MG63 (cell line): ENCODE measurements around the gene TBC1D5. TPM values are rescaled to one million over a fixed set of nuclear protein-coding genes. Genes with fewer than 3 reads are reported as not detected.
"Not testable (repeated sequence)": the region's sequence is repeated elsewhere in the genome, so short reads cannot be mapped to it uniquely, and the experiment has no call there.

Experiments used
- DNase-seq: peaks from one replicate; pipeline ENCODE4 v3.0.0-alpha.2; 2020
- H3K27me3 ChIP-seq: fragments of 250-450 bp; sonication (Bioruptor Pico); 2 replicates; pipeline ENCODE4 v1.5.1; 2020; ENCODE audit warnings: mild to moderate bottlenecking, moderate library complexity
- H3K36me3 ChIP-seq: fragments of 250-450 bp; sonication (Bioruptor Pico); 2 replicates; pipeline ENCODE4 v1.5.1; 2020; ENCODE audit warnings: mild to moderate bottlenecking, moderate library complexity
- H3K4me3 ChIP-seq: fragments of 250-450 bp; sonication (Bioruptor Pico); 2 replicates; pipeline ENCODE4 v1.5.1; 2020; ENCODE audit warnings: mild to moderate bottlenecking, moderate library complexity
- H3K9me3 ChIP-seq: fragments of 250-450 bp; sonication (Bioruptor Pico); 2 replicates; pipeline ENCODE4 v1.5.1; 2020; ENCODE audit warnings: mild to moderate bottlenecking, moderate library complexity
- total RNA-seq: library from RNA; depleted of rRNA; stranded (reverse); fragments of >200 nt; shearing (Covaris generic); gene quantifications from 2 replicates; pipeline ENCODE4 v1.2.3, GENCODE V29; 2014; ENCODE audit warnings: low replicate concordance

The TBC1D5 gene
- total RNA-seq, 1 experiment from 2014 or later, result 28.3 TPM

DNA sequence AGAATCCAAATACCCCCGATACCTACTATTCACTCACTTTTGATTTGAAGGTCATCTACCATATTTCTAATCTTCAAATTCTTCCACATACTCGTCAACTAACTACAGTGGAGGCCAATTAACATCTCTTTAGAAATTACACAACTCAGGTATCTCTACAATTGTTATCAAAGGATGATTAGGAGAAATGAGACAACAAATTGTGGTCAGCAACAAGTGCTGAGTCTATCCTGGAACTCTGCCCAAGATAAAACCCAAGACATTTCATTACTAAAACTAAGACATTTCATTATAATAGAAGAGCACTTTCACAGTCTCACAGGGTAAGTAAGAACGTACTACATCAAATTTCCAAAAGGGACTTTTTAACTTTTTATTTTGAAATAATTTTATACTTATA is 100.0 kb downstream of the TBC1D5 start:
- DNase-seq, result no peak
- Histone ChIP-seq H3K36me3 (no peaks in the 10 kb centered on the region), H3K9me3 (no peaks in the 10 kb centered on the region), H3K4me3 (no peak overlapping the region), H3K27me3 (no peaks in the 10 kb centered on the region)

GRCh38 chr3:17640466-17640865 is 102.0 kb downstream of the TBC1D5 start:
- no peak for DNase-seq
- no peaks in the 10 kb centered on the region for H3K9me3 ChIP-seq

GRCh38 chr3:17639765-17640164 is 102.7 kb downstream of the TBC1D5 start:
- no peaks in the 10 kb centered on the region for H3K36me3 ChIP-seq
- H3K4me3 ChIP-seq, result no peak overlapping the region
- peak; percentile 54 for DNase-seq
- H3K9me3 ChIP-seq, result no peaks in the 10 kb centered on the region
- H3K27me3 ChIP-seq, result no peaks in the 10 kb centered on the region

More at GRCh38 chr3:17640466-17640865, 102.0 kb downstream of the TBC1D5 start:
- Histone ChIP-seq H3K4me3 (no peak overlapping the region), H3K36me3 (no peaks in the 10 kb centered on the region), H3K27me3 (no peaks in the 10 kb centered on the region)

- no peaks in the 10 kb centered on the region for H3K9me3 ChIP-seq
- no peak overlapping the region for H3K4me3 ChIP-seq
- no peak for DNase-seq
- H3K36me3 ChIP-seq, result no peaks in the 10 kb centered on the region
- no peaks in the 10 kb centered on the region for H3K27me3 ChIP-seq
Measured at GRCh38 chr3:17639257-17639656, 103.2 kb downstream of the TBC1D5 start.

DNA sequence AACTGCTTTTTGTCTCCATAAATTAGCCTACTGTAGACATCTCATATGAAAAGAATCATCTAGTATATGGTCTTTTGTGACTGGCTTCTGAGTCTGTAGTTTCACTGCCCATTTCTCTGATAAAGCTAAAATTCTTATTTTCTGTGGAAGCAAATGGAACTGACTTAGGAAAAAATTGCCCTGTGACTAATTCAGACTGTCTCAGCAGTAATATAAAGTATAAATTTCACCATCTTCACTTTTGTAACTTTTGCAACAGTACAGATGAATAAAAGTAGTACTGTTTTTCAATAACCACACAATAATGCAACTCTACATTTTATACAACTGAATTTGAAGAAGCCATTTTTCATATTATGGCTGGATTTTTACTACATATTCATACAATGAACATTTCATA is 104.1 kb downstream of the TBC1D5 start:
- no peak for DNase-seq
- H3K9me3 ChIP-seq, result no peaks in the 10 kb centered on the region
- no peaks in the 10 kb centered on the region for H3K36me3 ChIP-seq
- no peaks in the 10 kb centered on the region for H3K27me3 ChIP-seq
- H3K4me3 ChIP-seq, result no peak overlapping the region

- H3K27me3 ChIP-seq, H3K9me3 ChIP-seq, H3K36me3 ChIP-seq, H3K4me3 ChIP-seq: not testable (repeated sequence)
- DNase-seq, result peak; percentile 60
Measured at GRCh38 chr3:17635675-17636074, 106.8 kb downstream of the TBC1D5 start.

GRCh38 chr3:17634964-17635363 is 107.5 kb downstream of the TBC1D5 start:
- Histone ChIP-seq H3K4me3 (no peak overlapping the region), H3K27me3 (no peaks in the 10 kb centered on the region), H3K9me3 (no peaks in the 10 kb centered on the region), H3K36me3 (no peaks in the 10 kb centered on the region)
- no peak for DNase-seq

DNA sequence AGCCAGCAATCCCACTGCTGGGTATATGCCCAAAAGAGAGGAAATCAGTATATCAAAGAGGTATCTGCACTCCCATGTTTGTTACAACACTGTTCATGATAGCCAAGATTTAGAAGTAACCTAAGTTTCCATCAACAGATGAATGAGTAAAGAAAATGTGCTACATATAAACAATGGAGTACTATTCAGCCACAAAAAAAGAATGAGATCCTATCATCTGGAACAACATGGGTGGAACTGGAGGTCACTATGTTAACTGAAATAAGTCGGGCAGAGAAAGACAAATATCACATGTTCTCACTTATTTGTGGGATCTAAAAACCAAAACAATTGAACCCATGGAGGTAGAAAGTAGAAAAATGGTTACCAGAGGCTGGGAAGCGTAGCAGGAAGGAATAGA is 108.2 kb downstream of the TBC1D5 start:
- no peak overlapping the region for H3K4me3 ChIP-seq
- no peaks in the 10 kb centered on the region for H3K9me3 ChIP-seq
- H3K27me3 ChIP-seq, result no peaks in the 10 kb centered on the region
- DNase-seq, result no peak
- no peaks in the 10 kb centered on the region for H3K36me3 ChIP-seq

DNA sequence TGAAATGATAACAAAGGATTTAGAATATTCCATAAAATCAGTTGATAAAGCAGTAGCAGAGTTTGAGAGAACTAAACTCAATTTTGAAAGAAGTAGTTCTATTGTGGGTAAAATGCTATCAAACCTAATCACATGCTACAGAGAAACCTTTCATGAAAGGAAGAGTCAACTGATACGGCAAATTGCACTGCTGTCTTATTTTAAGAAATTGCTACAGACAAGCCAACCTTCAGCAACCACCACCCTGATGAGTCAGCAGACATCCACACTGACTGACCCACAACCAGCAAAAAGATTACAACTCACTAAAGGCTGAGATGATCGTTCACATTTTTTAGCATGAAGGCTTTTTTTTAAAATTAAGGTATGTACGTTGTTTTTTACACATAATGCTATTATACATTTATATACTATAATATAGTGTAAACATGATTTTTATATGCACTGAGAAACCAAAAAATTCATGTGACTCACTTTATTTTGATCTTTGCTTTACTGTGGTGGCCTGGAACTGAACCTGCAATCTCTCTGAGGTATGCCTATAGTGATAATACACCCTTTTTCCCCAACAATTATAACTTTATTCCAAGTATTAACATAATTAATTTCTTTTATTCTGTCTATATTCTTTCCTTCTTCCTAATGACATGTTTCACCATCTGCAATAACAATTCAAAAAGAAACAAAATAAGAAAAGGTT is 109.9 kb downstream of the TBC1D5 start:
- no peak overlapping the region for H3K4me3 ChIP-seq

GRCh38 chr3:17631609-17632008 is 110.8 kb downstream of the TBC1D5 start:
- no peak for DNase-seq
- H3K4me3 ChIP-seq, result no peak overlapping the region
- no peaks in the 10 kb centered on the region for H3K36me3 ChIP-seq
- no peaks in the 10 kb centered on the region for H3K9me3 ChIP-seq
- H3K27me3 ChIP-seq, result no peaks in the 10 kb centered on the region

More for the DNA sequence above, 109.9 kb downstream of the TBC1D5 start:
- peak; percentile 41 for DNase-seq
- Histone ChIP-seq H3K27me3 (no peaks in the 10 kb centered on the region), H3K9me3 (no peaks in the 10 kb centered on the region), H3K36me3 (no peaks in the 10 kb centered on the region)

DNA sequence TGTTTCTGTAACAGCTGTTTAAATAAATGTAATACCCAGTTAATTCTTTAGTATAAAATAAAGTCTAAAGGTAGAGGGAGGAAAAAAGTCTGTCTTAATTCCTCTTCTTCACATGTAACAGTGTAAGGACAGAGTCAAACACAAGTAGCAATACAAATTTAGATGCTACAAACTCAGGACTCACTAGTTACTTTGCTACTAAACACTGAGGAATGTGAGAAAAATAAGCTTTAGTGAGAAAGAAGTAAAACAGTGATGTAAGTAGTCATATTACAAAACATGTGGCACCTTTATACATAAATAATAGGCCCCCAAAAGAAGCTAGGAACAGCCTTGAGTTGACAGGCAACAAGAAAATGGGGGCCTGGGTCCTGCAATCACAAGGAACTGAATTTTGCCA is 113.0 kb downstream of the TBC1D5 start:
- H3K27me3 ChIP-seq, result no peaks in the 10 kb centered on the region
- no peak overlapping the region for H3K4me3 ChIP-seq
- DNase-seq, result no peak

GRCh38 chr3:17626395-17626794 is 116.0 kb downstream of the TBC1D5 start:
- no peaks in the 10 kb centered on the region for H3K36me3 ChIP-seq
- H3K27me3 ChIP-seq, result no peaks in the 10 kb centered on the region
- DNase-seq, result no peak
- no peaks in the 10 kb centered on the region for H3K9me3 ChIP-seq
- no peak overlapping the region for H3K4me3 ChIP-seq

More for the DNA sequence above, 113.0 kb downstream of the TBC1D5 start:
- Histone ChIP-seq H3K36me3 (no peaks in the 10 kb centered on the region), H3K9me3 (no peaks in the 10 kb centered on the region)

DNA sequence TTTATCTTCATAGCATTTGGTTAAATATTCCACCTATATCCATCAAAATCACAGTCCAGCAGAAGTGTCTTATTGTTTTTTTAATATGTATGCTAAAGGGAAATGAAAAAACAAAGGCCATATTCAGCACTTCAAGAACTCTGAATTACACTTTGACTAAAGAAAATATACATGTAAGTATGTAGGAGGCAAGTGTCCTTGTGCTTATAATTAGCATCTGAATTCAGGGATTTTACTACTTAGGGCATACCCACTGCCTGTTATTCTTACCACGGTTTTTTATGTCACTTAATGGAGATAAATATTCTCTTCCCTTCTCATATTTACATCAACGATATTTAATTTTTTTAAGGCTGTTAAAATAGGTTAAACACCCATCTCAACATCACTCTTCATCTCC is 117.3 kb downstream of the TBC1D5 start:
- Histone ChIP-seq H3K27me3 (no peaks in the 10 kb centered on the region), H3K36me3 (no peaks in the 10 kb centered on the region), H3K9me3 (no peaks in the 10 kb centered on the region), H3K4me3 (no peak overlapping the region)
- DNase-seq, result no peak

DNA sequence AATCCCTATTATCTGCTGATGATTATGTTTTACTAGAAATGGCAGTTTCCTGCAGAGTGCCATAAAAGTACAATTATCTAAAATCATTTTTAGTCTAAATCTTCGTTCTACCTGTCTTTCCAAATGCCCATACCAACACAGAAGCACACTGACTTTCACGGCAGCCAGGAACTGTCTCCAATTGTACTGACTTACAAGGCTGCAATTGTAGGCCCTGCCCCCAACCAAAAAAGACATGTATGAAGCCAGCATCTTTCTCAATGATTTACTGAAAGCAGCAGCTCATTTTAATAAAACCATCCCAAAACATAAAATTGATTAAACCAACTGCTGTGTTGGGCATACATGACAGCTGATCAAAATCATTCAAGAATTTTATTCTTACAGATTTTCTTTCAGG is 119.0 kb downstream of the TBC1D5 start:
- DNase-seq, result no peak
- H3K4me3 ChIP-seq, result no peak overlapping the region

DNA sequence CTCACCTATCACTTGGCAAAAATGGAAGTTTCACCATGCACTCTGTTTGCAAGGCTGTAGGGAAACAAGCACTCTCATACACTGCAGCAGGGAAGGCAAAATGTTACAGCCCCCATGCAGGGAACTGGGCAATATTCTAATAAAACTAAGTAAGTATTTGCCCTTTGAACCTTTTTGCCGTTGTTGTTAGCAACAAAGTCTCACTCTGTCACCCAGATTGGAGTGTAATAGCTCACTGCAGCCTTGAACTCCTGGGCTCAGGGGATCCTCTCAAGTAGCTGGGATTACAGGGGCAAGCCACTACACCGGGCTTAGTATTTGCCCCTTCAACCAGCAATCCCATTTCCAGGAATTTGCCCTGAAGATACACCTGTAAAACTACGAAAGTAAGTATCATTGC is 122.5 kb downstream of the TBC1D5 start:
- Histone ChIP-seq H3K36me3 (no peaks in the 10 kb centered on the region; the same call in 1 of the 2 replicates), H3K9me3 (no peaks in the 10 kb centered on the region)

More for the DNA sequence above, 119.0 kb downstream of the TBC1D5 start:
- Histone ChIP-seq H3K9me3 (no peaks in the 10 kb centered on the region), H3K36me3 (no peaks in the 10 kb centered on the region; the same call in 1 of the 2 replicates), H3K27me3 (no peaks in the 10 kb centered on the region)

DNA sequence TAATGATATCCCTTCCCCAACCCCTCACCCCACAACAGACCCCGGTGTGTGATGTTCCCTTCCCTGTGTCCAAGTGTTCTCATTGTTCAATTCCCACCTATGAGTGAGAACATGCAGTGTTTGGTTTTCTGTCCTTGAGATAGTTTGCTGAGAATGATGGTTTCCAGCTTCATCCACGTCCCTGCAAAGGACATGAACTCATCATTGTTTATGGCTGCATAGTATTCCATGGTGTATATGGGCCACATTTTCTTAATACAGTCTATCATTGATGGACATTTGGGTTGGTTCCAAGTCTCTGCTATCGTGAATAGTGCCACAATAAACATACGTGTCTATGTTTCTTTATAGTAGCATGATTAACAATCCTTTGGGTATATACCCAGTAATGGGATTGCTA is 129.4 kb downstream of the TBC1D5 start:
- not testable (repeated sequence) for H3K27me3 ChIP-seq, H3K4me3 ChIP-seq, H3K9me3 ChIP-seq, DNase-seq, H3K36me3 ChIP-seq

More for the DNA sequence above, 122.5 kb downstream of the TBC1D5 start:
- no peak for DNase-seq
- no peak overlapping the region for H3K4me3 ChIP-seq
- no peaks in the 10 kb centered on the region for H3K27me3 ChIP-seq

- DNase-seq, result no peak
- Histone ChIP-seq H3K36me3 (no peaks in the 10 kb centered on the region), H3K27me3 (no peaks in the 10 kb centered on the region), H3K9me3 (no peaks in the 10 kb centered on the region), H3K4me3 (no peak overlapping the region)
Measured at GRCh38 chr3:17607905-17608304, 134.5 kb downstream of the TBC1D5 start.

- no peaks in the 10 kb centered on the region for H3K9me3 ChIP-seq
- no peaks in the 10 kb centered on the region for H3K36me3 ChIP-seq
- no peak overlapping the region for H3K4me3 ChIP-seq
- H3K27me3 ChIP-seq, result no peaks in the 10 kb centered on the region
- DNase-seq, result no peak
Measured at GRCh38 chr3:17605934-17606333, 136.5 kb downstream of the TBC1D5 start.
